IMR-90 (cell line): ENCODE data around the gene STK10. TPM values are rescaled to one million over a fixed set of nuclear protein-coding genes. Genes with fewer than 3 reads are reported as not detected.

Experiments
- ATAC-seq: fragments of 200-7000 bp; cut with Tn5 transposase; 2 replicates; pipeline ENCODE4 v1.9.1; 2020; ENCODE audit warnings: low read depth, mild to moderate bottlenecking, moderate library complexity
- BruUV-seq: library from RNA; stranded (reverse); fragments of 400-500 nt; replicated peaks from 2 replicates; lab custom pipeline; 2021; lab: Mats Ljungman, UMichigan
- CTCF ChIA-PET: fragments of 300-600 bp; formaldehyde crosslinking; extraction: SDS; loops from one replicate; lab custom pipeline; 2021; ENCODE audit warnings: antibody characterized with exemption; lab: Yijun Ruan, JAX
- POLR2A ChIA-PET: fragments of 300-600 bp; sonication (Branson Sonifier 250); formaldehyde crosslinking; loops from one replicate; lab custom pipeline; 2022; ENCODE audit warnings: antibody characterized with exemption; ENCODE audit not compliant: unreplicated experiment; lab: Charles Lee
- DNase-seq: peaks from one replicate; pipeline ENCODE4 v3.0.0; 2013
- H2AFZ ChIP-seq: replicated peaks from 2 replicates; pipeline ENCODE3; 2013; ENCODE audit warnings: low read length, mild to moderate bottlenecking; ENCODE audit not compliant: poor library complexity
- H2AK5ac ChIP-seq: 2 replicates; pipeline ENCODE4 v1.6.1; 2013; ENCODE audit warnings: low read depth, low read length, inconsistent platforms
- H2AK9ac ChIP-seq: replicated peaks from 2 replicates; pipeline ENCODE3; 2013; ENCODE audit warnings: mild to moderate bottlenecking, low read depth, low read length, moderate library complexity; ENCODE audit not compliant: poor library complexity
- H2BK120ac ChIP-seq: 2 replicates; pipeline ENCODE4 v1.6.1; 2013; ENCODE audit warnings: low read depth, low read length, inconsistent platforms
- H2BK15ac ChIP-seq: 3 replicates; pipeline ENCODE4 v1.6.1; 2013; ENCODE audit warnings: low read depth, low read length, inconsistent platforms
- H2BK20ac ChIP-seq: 2 replicates; pipeline ENCODE4 v1.6.1; 2013; ENCODE audit warnings: low read depth, mild to moderate bottlenecking, inconsistent platforms, low read length, moderate library complexity
- H2BK5ac ChIP-seq: 2 replicates; pipeline ENCODE4 v1.6.1; 2013; ENCODE audit warnings: mild to moderate bottlenecking, low read depth, low read length, inconsistent platforms; ENCODE audit not compliant: poor library complexity, severe bottlenecking
- H3K14ac ChIP-seq: replicated peaks from 2 replicates; pipeline ENCODE4 v1.6.1; 2013; ENCODE audit warnings: low read depth, low read length, inconsistent platforms
- H3K18ac ChIP-seq: 2 replicates; pipeline ENCODE4 v1.6.1; 2013; ENCODE audit warnings: low read depth, low read length, control low read depth
- H3K23ac ChIP-seq: 2 replicates; pipeline ENCODE4 v1.6.1; 2013; ENCODE audit warnings: low read depth, low read length, inconsistent platforms
- H3K27ac ChIP-seq: 2 replicates; pipeline ENCODE4 v1.5.1; 2013; ENCODE audit warnings: mild to moderate bottlenecking, control low read depth, low read length; ENCODE audit not compliant: insufficient read depth
- H3K27me3 ChIP-seq: 2 replicates; pipeline ENCODE4 v1.6.1; 2013; ENCODE audit warnings: low read length; ENCODE audit not compliant: control insufficient read depth, insufficient read depth
- H3K36me3 ChIP-seq: 2 replicates; pipeline ENCODE4 v1.6.1; 2013; ENCODE audit warnings: low read length, mixed read lengths; ENCODE audit not compliant: control insufficient read depth, insufficient read depth
- H3K4ac ChIP-seq: 2 replicates; pipeline ENCODE4 v1.6.1; 2013; ENCODE audit warnings: low read depth, low read length, inconsistent platforms
- H3K4me1 ChIP-seq: 2 replicates; pipeline ENCODE4 v1.6.1; 2013; ENCODE audit warnings: low read length, mixed read lengths; ENCODE audit not compliant: control insufficient read depth, insufficient read depth
- H3K4me2 ChIP-seq: 2 replicates; pipeline ENCODE4 v1.6.1; 2013; ENCODE audit warnings: low read depth, mild to moderate bottlenecking, control low read depth, low read length, moderate library complexity
- H3K4me3 ChIP-seq: 2 replicates; pipeline ENCODE4 v1.5.1; 2013; ENCODE audit warnings: low read depth, mild to moderate bottlenecking, control low read depth, low read length, moderate library complexity; ENCODE audit not compliant: insufficient read depth
- H3K56ac ChIP-seq: 2 replicates; pipeline ENCODE4 v1.6.1; 2013; ENCODE audit warnings: low read length, inconsistent platforms; ENCODE audit not compliant: insufficient read depth; ENCODE audit errors: extremely low read depth
- H3K79me1 ChIP-seq, 2 experiments: 2 replicates each; pipeline ENCODE4 v1.6.1; 2013; ENCODE audit warnings: low read length in 2 of 2, inconsistent platforms in 1 of 2, low read depth in 1 of 2
- H3K9ac ChIP-seq: 2 replicates; pipeline ENCODE4 v1.6.1; 2013; ENCODE audit warnings: low read depth, low read length, control low read depth
- H3K9me1 ChIP-seq: 2 replicates; pipeline ENCODE4 v1.6.1; 2013; ENCODE audit warnings: low read length, inconsistent platforms; ENCODE audit not compliant: insufficient read depth
- H3K9me3 ChIP-seq: 2 replicates; pipeline ENCODE4 v1.6.1; 2013; ENCODE audit warnings: low read length; ENCODE audit not compliant: control insufficient read depth, insufficient read depth
- H4K20me1 ChIP-seq: 2 replicates; pipeline ENCODE4 v1.6.1; 2013; ENCODE audit warnings: low read length, inconsistent platforms; ENCODE audit not compliant: insufficient read depth
- H4K5ac ChIP-seq: 2 replicates; pipeline ENCODE4 v1.6.1; 2013; ENCODE audit warnings: mild to moderate bottlenecking, low read depth, low read length, control low read depth
- H4K8ac ChIP-seq, 2 experiments: 2 replicates each; pipeline ENCODE4 v1.6.1; 2013; ENCODE audit warnings: low read depth in 2 of 2, low read length in 2 of 2, control low read depth in 1 of 2, inconsistent platforms in 1 of 2
- H4K91ac ChIP-seq: 2 replicates; pipeline ENCODE4 v1.6.1; 2013; ENCODE audit warnings: low read depth, low read length, inconsistent platforms; ENCODE audit not compliant: insufficient read depth
- BHLHE40 ChIP-seq: fragments of 150-350 bp; IDR thresholded peaks from 2 replicates; pipeline ENCODE4 v1.6.1; 2016; ENCODE audit warnings: mild to moderate bottlenecking, low read depth, low read length
- ELK1 ChIP-seq: fragments of 150-350 bp; IDR thresholded peaks from 2 replicates; pipeline ENCODE4 v1.6.1; 2016; ENCODE audit warnings: low read depth, mild to moderate bottlenecking, low read length, moderate library complexity, borderline replicate concordance
- FOS ChIP-seq: fragments of 150-350 bp; IDR thresholded peaks from 2 replicates; pipeline ENCODE4 v1.6.1; 2016; ENCODE audit warnings: low read depth, low read length
- MAFK ChIP-seq: IDR thresholded peaks from 2 replicates; pipeline ENCODE4 v1.6.1; 2012; ENCODE audit warnings: low read depth, low read length, improper control_type of control experiment
- MAZ ChIP-seq: IDR thresholded peaks from 2 replicates; pipeline ENCODE4 v1.6.1; 2012; ENCODE audit warnings: low read depth, mild to moderate bottlenecking, low read length, improper control_type of control experiment, moderate library complexity, borderline replicate concordance
- MXI1 ChIP-seq: IDR thresholded peaks from 2 replicates; pipeline ENCODE4 v1.6.1; 2012; ENCODE audit warnings: low read depth, mild to moderate bottlenecking, low read length, moderate library complexity, borderline replicate concordance
- NFE2L2 ChIP-seq: fragments of 150-350 bp; IDR thresholded peaks from 2 replicates; pipeline ENCODE4 v1.6.1; 2016; ENCODE audit warnings: low read depth, mild to moderate bottlenecking, low read length
- RFX5 ChIP-seq: IDR thresholded peaks from 2 replicates; pipeline ENCODE4 v1.8.0; 2012; ENCODE audit warnings: low read depth, mild to moderate bottlenecking, low read length, moderate library complexity
- WGBS, 2 experiments: methylation state at CpG; one replicate each; pipeline versions ENCODE4 v1.1.5 to v1.1.7; 2013; ENCODE audit warnings: missing lambda C conversion rate in 2 of 2; ENCODE audit not compliant: insufficient read length in 1 of 2; ENCODE audit errors: extremely low coverage in 2 of 2; 5-methylcytosine and 5-hydroxymethylcytosine counted together
- dilution Hi-C: fragments of 300-500 bp; cut with HindIII; formaldehyde crosslinking; loops from one replicate; pipeline ENCODE4 v1.14.3; 2018; ENCODE audit warnings: low sequenced_read_pairs; ENCODE audit not compliant: unreplicated experiment
- in situ Hi-C: fragments of 300-500 bp; cut with MboI; formaldehyde crosslinking; loops from 3 replicates; pipeline ENCODE4 v1.14.3; 2019; ENCODE audit warnings: low sequenced_read_pairs, inconsistent platforms, mixed read lengths
- intact Hi-C: fragments of 100-400 bp; cut with micrococcal nuclease; formaldehyde crosslinking; loops from 2 replicates; pipeline ENCODE4 v1.10.0; 2022
- polyA plus RNA-seq, 3 experiments: library from polyadenylated mRNA; depleted of rRNA; stranded (reverse); fragments of >200 nt; gene quantifications; 2 replicates each; pipeline ENCODE4 v1.2.3, GENCODE V29; 2012; ENCODE audit warnings: low replicate concordance in 1 of 3
- total RNA-seq: library from RNA; depleted of rRNA; stranded (reverse); fragments of >200 nt; gene quantifications from 2 replicates; pipeline ENCODE4 v1.2.3, GENCODE V29; 2012
- TF ChIP-seq, protein P1 (sequence below): conservative IDR thresholded peaks from 2 replicates; pipeline ENCODE4 v1.5.1; 2012; ENCODE audit warnings: mild to moderate bottlenecking, low read depth, low read length, improper control_type of control experiment

STK10 gene
- total and polyA plus RNA-seq, 2 of the 4 experiments (the other 2 are of a cell fraction) = 15.4 to 18.5 TPM

DNA sequence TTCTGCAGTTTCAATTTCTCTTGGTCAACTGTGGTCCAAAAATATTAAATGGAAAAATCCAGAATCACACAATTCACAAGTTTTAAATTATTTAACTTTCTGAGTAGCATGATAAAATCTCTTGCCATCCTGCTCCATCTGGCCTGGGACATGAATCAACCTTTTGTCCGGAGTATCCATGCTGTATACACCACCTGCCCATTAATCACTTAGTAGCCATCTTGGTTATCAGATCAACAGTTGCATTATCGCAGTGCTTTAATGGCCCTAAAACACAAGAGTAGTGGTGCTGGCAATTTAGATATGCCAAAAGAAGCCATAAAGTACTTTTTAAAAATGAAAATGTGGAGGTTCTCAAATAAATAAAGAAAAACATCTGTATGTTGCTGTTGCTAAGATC lies 31.3 kb upstream of the STK10 start:
- no peak for DNase-seq
- no peak overlapping the region for H4K8ac ChIP-seq
- ChIA-PET POLR2A (no interaction called here), CTCF (no interaction called here)
- no peak overlapping the region for H2BK5ac ChIP-seq
- H3K4ac ChIP-seq = no peak overlapping the region
- H3K23ac ChIP-seq = no peak overlapping the region
- TF ChIP-seq NFE2L2 = no peak
- TF ChIP-seq MAFK = no peak
- no peak for TF ChIP-seq ELK1
- no peak for TF ChIP-seq MXI1
- TF ChIP-seq BHLHE40 = no peak
- no peak for TF ChIP-seq RFX5
- TF ChIP-seq MAZ = no peak
- no peak for TF ChIP-seq FOS
- TF ChIP-seq, protein P1, sequence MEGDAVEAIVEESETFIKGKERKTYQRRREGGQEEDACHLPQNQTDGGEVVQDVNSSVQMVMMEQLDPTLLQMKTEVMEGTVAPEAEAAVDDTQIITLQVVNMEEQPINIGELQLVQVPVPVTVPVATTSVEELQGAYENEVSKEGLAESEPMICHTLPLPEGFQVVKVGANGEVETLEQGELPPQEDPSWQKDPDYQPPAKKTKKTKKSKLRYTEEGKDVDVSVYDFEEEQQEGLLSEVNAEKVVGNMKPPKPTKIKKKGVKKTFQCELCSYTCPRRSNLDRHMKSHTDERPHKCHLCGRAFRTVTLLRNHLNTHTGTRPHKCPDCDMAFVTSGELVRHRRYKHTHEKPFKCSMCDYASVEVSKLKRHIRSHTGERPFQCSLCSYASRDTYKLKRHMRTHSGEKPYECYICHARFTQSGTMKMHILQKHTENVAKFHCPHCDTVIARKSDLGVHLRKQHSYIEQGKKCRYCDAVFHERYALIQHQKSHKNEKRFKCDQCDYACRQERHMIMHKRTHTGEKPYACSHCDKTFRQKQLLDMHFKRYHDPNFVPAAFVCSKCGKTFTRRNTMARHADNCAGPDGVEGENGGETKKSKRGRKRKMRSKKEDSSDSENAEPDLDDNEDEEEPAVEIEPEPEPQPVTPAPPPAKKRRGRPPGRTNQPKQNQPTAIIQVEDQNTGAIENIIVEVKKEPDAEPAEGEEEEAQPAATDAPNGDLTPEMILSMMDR = no peak
- ATAC-seq = no peak
- in situ Hi-C loops = no loop called here
- H4K91ac ChIP-seq = no peak overlapping the region
- peaks cover 2% of the 10 kb centered on the region; the same call in 1 of the 2 replicates for H3K9me3 ChIP-seq
- H3K9ac ChIP-seq = no peak overlapping the region
- no peak overlapping the region for H2AK9ac ChIP-seq
- WGBS, 2 experiments = no CpG with 5 or more reads among the region's 2 CpGs
- H3K27me3 ChIP-seq = no peaks in the 10 kb centered on the region
- H3K4me1 ChIP-seq = 0 out of 2 replicates have a peak, but pooled peaks cover 1% of the 10 kb centered on the region
- H3K14ac ChIP-seq = no peak overlapping the region
- H2AK5ac ChIP-seq = no peak overlapping the region
- no peak overlapping the region for H3K56ac ChIP-seq
- H3K18ac ChIP-seq = no peak overlapping the region
- no peak overlapping the region for H2BK15ac ChIP-seq
- peaks cover 14% of the 10 kb centered on the region for H3K36me3 ChIP-seq
- peaks cover 23 to 56% of the 10 kb centered on the region in 2 experiments for H3K79me1 ChIP-seq
- H2BK120ac ChIP-seq = no peak overlapping the region
- 0 out of 2 replicates have a peak, but pooled peaks cover 1% of the 10 kb centered on the region for H3K9me1 ChIP-seq
- intact Hi-C loops = no loop called here
- peaks cover 20% of the 10 kb centered on the region; the same call in 1 of the 2 replicates for H4K20me1 ChIP-seq
- no peak overlapping the region for H3K27ac ChIP-seq
- no peak overlapping the region for H3K4me2 ChIP-seq
- dilution Hi-C loops = no loop called here
- no peak overlapping the region for H4K5ac ChIP-seq
- no peak overlapping the region for H3K4me3 ChIP-seq
- no peak overlapping the region for H2BK20ac ChIP-seq
- no TSS peak for BruUV-seq
- H2AFZ ChIP-seq = no peak overlapping the region
